Mesendoderm (in vitro differentiated cells): ENCODE measurements around the gene STK32B.

Experiments used
- DNase-seq: peaks from one replicate; pipeline ENCODE4 v3.0.0; 2013
- H2AK5ac ChIP-seq: 2 replicates; pipeline ENCODE4 v1.6.1; 2013; ENCODE audit warnings: low read length, inconsistent platforms
- H2BK120ac ChIP-seq: 2 replicates; pipeline ENCODE4 v1.6.1; 2013; ENCODE audit warnings: low read depth, mild to moderate bottlenecking, low read length, moderate library complexity, mixed read lengths
- H2BK15ac ChIP-seq: replicated peaks from 2 replicates; pipeline ENCODE4 v1.6.1; 2013; ENCODE audit warnings: low read depth, mild to moderate bottlenecking, moderate library complexity
- H2BK5ac ChIP-seq: 2 replicates; pipeline ENCODE4 v1.6.1; 2013; ENCODE audit warnings: low read length, inconsistent platforms
- H3K18ac ChIP-seq: 2 replicates; pipeline ENCODE4 v1.6.1; 2013; ENCODE audit warnings: mild to moderate bottlenecking, low read length, mixed read lengths
- H3K23ac ChIP-seq: one replicate; pipeline ENCODE4 v1.6.1; 2013; ENCODE audit warnings: low read length
- H3K27ac ChIP-seq: 2 replicates; pipeline ENCODE4 v1.5.1; 2013; ENCODE audit warnings: low read depth, mild to moderate bottlenecking, inconsistent platforms, low read length, moderate library complexity
- H3K27me3 ChIP-seq: 2 replicates; pipeline ENCODE4 v1.6.1; 2013; ENCODE audit warnings: low read length, control low read depth, mild to moderate bottlenecking, inconsistent platforms; ENCODE audit not compliant: insufficient read depth, poor library complexity
- H3K36me3 ChIP-seq: 2 replicates; pipeline ENCODE4 v1.6.1; 2013; ENCODE audit warnings: low read length, inconsistent platforms; ENCODE audit not compliant: control insufficient read depth, insufficient read depth
- H3K4ac ChIP-seq: one replicate; pipeline ENCODE4 v1.6.1; 2013; ENCODE audit warnings: low read depth, mild to moderate bottlenecking, low read length, moderate library complexity
- H3K4me1 ChIP-seq: 2 replicates; pipeline ENCODE4 v1.6.1; 2013; ENCODE audit warnings: low read depth, low read length, inconsistent platforms; ENCODE audit not compliant: control insufficient read depth
- H3K4me2 ChIP-seq: 2 replicates; pipeline ENCODE4 v1.6.1; 2013; ENCODE audit warnings: low read length
- H3K4me3 ChIP-seq: 2 replicates; pipeline ENCODE4 v1.5.1; 2013; ENCODE audit warnings: mild to moderate bottlenecking, low read length
- H3K56ac ChIP-seq: one replicate; pipeline ENCODE4 v1.6.1; 2013; ENCODE audit warnings: low read length
- H3K79me1 ChIP-seq: 2 replicates; pipeline ENCODE4 v1.6.1; 2013; ENCODE audit warnings: low read length, inconsistent platforms
- H3K79me2 ChIP-seq: 2 replicates; pipeline ENCODE4 v1.6.1; 2013; ENCODE audit warnings: mild to moderate bottlenecking, low read length; ENCODE audit not compliant: control insufficient read depth, insufficient read depth
- H3K9ac ChIP-seq: 2 replicates; pipeline ENCODE4 v1.6.1; 2013; ENCODE audit warnings: low read length, inconsistent platforms
- H4K5ac ChIP-seq: one replicate; pipeline ENCODE4 v1.6.1; 2013; ENCODE audit warnings: low read length
- H4K8ac ChIP-seq: one replicate; pipeline ENCODE4 v1.6.1; 2013; ENCODE audit warnings: low read depth, mild to moderate bottlenecking, control low read depth, low read length, moderate library complexity
- WGBS: extraction: QIAGEN DNeasy Blood & Tissue Kit; methylation state at CpG from one replicate; pipeline ENCODE4 v1.1.7; 2013; ENCODE audit warnings: low lambda C conversion rate, missing lambda C conversion rate; ENCODE audit not compliant: insufficient coverage; ENCODE audit errors: extremely low coverage; 5-methylcytosine and 5-hydroxymethylcytosine counted together

The STK32B gene

DNA sequence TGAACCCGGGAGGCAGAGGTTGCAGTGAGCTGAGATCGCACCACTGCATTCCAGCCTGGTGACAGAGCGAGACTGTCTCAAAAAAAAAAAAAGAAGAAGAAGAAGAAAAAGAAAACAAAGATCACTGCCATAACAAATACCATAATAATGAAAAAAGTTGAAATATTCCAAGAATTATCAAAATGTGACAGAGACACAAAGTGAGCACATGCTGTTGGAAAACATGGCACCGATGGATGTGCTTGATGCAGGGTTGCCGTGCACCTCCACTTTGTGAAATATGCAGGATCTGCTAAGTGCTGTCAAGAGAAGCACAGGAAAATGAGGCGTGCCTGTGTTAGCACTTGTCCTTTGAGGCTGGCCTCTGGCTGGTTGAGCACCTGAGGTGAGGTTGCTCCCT is 133.3 kb downstream of the STK32B start:
- Histone ChIP-seq H3K23ac (no peak overlapping the region), H3K18ac (no peak overlapping the region), H3K4me3 (no peak overlapping the region), H4K5ac (no peak overlapping the region), H3K4ac (no peak overlapping the region), H3K27ac (no peak overlapping the region), H3K9ac (no peak overlapping the region), H3K79me1 (no peaks in the 10 kb centered on the region), H3K79me2 (no peaks in the 10 kb centered on the region), H3K36me3 (no peaks in the 10 kb centered on the region), H2AK5ac (no peak overlapping the region), H3K56ac (no peak overlapping the region), H2BK5ac (no peak overlapping the region), H3K4me1 (no peaks in the 10 kb centered on the region), H3K27me3 (no peaks in the 10 kb centered on the region), H4K8ac (no peak overlapping the region), H3K4me2 (no peak overlapping the region), H2BK120ac (no peak overlapping the region), H2BK15ac (no peak overlapping the region)
- WGBS, result no CpG with 5 or more reads among the region's 6 CpGs
- no peak for DNase-seq

DNA sequence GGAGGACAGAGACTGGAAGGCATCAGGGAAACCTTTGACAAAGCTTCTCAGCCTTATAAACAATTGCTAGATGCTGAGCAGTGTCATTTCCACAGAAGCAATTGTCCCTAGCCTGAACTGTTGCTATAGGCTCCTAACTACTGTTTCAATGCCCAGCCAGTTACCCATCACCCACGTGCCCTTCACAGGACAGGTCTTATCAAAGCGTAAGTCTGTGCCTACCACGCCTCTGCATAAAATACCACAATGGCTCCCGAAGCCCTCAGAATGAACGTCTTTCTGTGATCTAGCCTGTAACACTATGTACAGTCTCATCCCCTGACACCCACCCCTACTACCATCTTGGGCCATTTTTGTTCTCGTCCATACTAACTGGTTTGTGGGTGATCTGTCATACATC is 134.3 kb downstream of the STK32B start:
- H3K4ac ChIP-seq, result no peak overlapping the region
- H3K4me2 ChIP-seq, result no peak overlapping the region
- no peaks in the 10 kb centered on the region for H3K79me2 ChIP-seq
- no peak overlapping the region for H3K56ac ChIP-seq
- no peak overlapping the region for H3K4me3 ChIP-seq
- no peaks in the 10 kb centered on the region for H3K4me1 ChIP-seq
- H3K27me3 ChIP-seq, result no peaks in the 10 kb centered on the region
- no peak for DNase-seq
- no CpG with 5 or more reads among the region's 6 CpGs for WGBS
- no peak overlapping the region for H4K8ac ChIP-seq
- H3K23ac ChIP-seq, result no peak overlapping the region
- no peak overlapping the region for H2AK5ac ChIP-seq
- no peak overlapping the region for H2BK120ac ChIP-seq
- no peak overlapping the region for H3K9ac ChIP-seq
- no peak overlapping the region for H3K18ac ChIP-seq
- no peak overlapping the region for H3K27ac ChIP-seq
- H3K79me1 ChIP-seq, result no peaks in the 10 kb centered on the region
- no peak overlapping the region for H2BK15ac ChIP-seq
- no peaks in the 10 kb centered on the region for H3K36me3 ChIP-seq
- no peak overlapping the region for H2BK5ac ChIP-seq
- H4K5ac ChIP-seq, result no peak overlapping the region

DNA sequence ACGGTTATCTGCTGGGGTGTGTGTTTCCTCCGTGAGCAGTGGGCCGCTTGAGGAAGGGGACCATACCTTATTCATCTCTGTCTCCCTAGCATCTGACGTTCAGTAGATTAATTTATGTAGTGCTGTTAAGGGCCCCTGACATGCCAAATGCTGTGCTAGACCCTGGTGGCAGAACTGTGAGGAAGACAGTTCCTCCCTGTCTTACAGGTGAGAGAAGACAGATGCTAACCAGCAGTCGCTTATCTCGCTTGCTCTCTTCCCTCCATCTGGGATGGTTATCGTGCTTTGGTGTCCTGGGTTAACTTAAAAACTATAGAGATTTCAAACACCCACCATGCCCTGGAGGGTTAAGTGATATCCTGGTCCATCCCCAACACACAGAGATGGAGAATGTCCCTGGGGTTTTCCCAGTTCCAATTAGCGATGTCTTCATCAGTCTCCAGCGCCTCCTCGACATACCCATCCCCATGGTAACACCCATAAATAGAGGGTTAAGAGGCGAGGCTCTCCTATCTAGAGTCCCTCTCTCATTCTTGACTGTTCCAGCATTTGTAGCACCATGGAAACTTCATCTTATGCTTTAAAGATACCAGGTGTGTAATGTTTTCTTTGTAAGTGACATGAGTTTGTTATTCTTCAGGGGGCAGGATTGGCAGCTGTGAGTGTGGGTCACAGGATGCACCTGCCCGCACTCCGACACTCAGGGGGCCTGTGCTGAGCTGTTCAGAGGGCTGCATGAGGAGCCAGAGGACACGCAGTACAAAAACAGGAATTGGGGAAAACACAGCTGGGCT is 135.2 kb downstream of the STK32B start:
- Histone ChIP-seq H3K27ac (no peak overlapping the region), H2AK5ac (no peak overlapping the region), H3K27me3 (no peaks in the 10 kb centered on the region), H3K56ac (no peak overlapping the region), H3K79me1 (no peaks in the 10 kb centered on the region), H2BK120ac (no peak overlapping the region), H4K5ac (no peak overlapping the region), H3K4me3 (no peak overlapping the region), H4K8ac (no peak overlapping the region), H3K23ac (no peak overlapping the region), H3K4me2 (no peak overlapping the region), H2BK15ac (no peak overlapping the region), H2BK5ac (no peak overlapping the region), H3K4ac (no peak overlapping the region), H3K36me3 (no peaks in the 10 kb centered on the region), H3K18ac (no peak overlapping the region), H3K79me2 (no peaks in the 10 kb centered on the region), H3K4me1 (no peaks in the 10 kb centered on the region), H3K9ac (no peak overlapping the region)
- DNase-seq, result no peak
- WGBS, result no CpG with 5 or more reads among the region's 14 CpGs

DNA sequence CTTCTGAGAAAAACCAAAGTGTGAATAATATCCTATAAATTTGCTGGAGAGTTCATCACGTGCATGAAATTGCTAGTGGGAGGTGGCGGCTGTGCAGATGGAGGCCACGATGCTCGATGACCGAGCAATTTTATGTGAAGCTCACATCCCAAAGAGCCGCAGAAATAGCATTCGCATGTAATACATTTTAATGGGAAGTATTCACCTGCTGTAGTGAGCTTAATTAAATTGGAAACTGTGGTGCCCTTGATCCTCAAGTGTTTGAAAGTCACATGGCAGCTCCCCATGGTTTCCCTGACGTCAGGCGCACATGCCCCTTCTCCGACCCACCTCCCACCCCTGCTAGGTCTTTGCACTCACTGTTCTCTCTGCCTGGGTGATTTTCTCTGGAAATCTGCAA is 136.8 kb downstream of the STK32B start:
- Histone ChIP-seq H3K79me2 (no peaks in the 10 kb centered on the region), H3K27me3 (no peaks in the 10 kb centered on the region), H4K5ac (no peak overlapping the region), H3K4ac (no peak overlapping the region), H3K56ac (no peak overlapping the region), H2BK15ac (no peak overlapping the region), H2BK120ac (no peak overlapping the region), H2BK5ac (no peak overlapping the region), H3K4me2 (no peak overlapping the region), H3K23ac (no peak overlapping the region), H4K8ac (no peak overlapping the region), H3K4me3 (no peak overlapping the region), H3K4me1 (no peaks in the 10 kb centered on the region), H3K27ac (no peak overlapping the region), H3K9ac (no peak overlapping the region), H3K79me1 (no peaks in the 10 kb centered on the region), H3K18ac (no peak overlapping the region), H2AK5ac (no peak overlapping the region), H3K36me3 (no peaks in the 10 kb centered on the region)
- no peak for DNase-seq
- no CpG with 5 or more reads among the region's 10 CpGs for WGBS

DNA sequence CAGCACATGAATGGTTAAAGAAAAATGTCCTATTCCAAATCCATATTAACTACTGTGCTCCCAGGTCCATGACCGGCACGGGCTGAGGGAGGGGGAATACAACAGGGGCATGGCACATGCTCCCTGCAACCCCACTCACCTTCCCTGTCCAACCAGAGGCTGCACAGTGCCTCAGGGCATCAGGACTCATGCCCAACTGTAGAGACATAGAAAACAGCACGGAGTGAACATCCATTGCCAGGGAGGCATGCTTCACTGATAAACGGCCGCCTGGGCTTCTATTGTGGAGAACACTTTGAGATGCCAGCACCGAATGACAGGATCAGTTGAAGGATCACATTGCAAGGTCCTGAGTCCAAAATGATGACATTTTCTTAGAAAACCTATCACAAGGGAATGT is 140.6 kb downstream of the STK32B start:
- DNase-seq, result no peak
- no peak overlapping the region for H3K4me2 ChIP-seq
- no peak overlapping the region for H3K18ac ChIP-seq
- no CpG with 5 or more reads among the region's 6 CpGs for WGBS
- H3K4me1 ChIP-seq, result no peaks in the 10 kb centered on the region
- no peak overlapping the region for H3K27ac ChIP-seq
- no peak overlapping the region for H2AK5ac ChIP-seq
- no peak overlapping the region for H2BK5ac ChIP-seq
- no peaks in the 10 kb centered on the region for H3K79me1 ChIP-seq
- no peaks in the 10 kb centered on the region for H3K79me2 ChIP-seq
- H3K36me3 ChIP-seq, result no peaks in the 10 kb centered on the region
- H3K9ac ChIP-seq, result no peak overlapping the region
- H3K23ac ChIP-seq, result no peak overlapping the region
- no peak overlapping the region for H4K8ac ChIP-seq
- H3K27me3 ChIP-seq, result no peaks in the 10 kb centered on the region
- no peak overlapping the region for H3K4me3 ChIP-seq
- no peak overlapping the region for H2BK15ac ChIP-seq
- no peak overlapping the region for H3K56ac ChIP-seq
- no peak overlapping the region for H3K4ac ChIP-seq
- no peak overlapping the region for H4K5ac ChIP-seq
- H2BK120ac ChIP-seq, result no peak overlapping the region

DNA sequence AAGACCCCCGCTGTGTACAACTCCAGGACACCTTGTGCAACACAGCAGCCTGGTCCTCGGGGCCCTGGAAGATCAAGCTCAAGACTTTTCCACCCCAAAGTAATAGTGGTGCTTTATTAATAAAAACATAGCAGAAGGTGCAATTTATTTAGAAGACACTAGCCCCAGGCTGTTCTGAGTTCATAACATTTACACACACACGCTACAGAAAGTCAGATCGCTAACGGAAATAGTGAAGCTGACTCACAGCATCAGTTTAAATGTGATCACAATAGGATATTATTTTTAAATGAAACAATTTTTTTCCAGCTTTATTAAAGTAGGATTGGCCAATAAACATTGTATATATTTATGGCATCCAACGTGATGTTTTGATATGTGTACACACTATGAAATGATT is 141.0 kb downstream of the STK32B start:
- no peaks in the 10 kb centered on the region for H3K27me3 ChIP-seq
- no peak overlapping the region for H3K56ac ChIP-seq
- H3K79me2 ChIP-seq, result no peaks in the 10 kb centered on the region
- no peaks in the 10 kb centered on the region for H3K36me3 ChIP-seq
- no peak overlapping the region for H2AK5ac ChIP-seq
- H2BK120ac ChIP-seq, result no peak overlapping the region
- no peak overlapping the region for H3K4ac ChIP-seq
- no peak overlapping the region for H2BK5ac ChIP-seq
- no peak overlapping the region for H2BK15ac ChIP-seq
- H3K4me3 ChIP-seq, result no peak overlapping the region
- DNase-seq, result no peak
- no peak overlapping the region for H4K8ac ChIP-seq
- no peak overlapping the region for H4K5ac ChIP-seq
- H3K9ac ChIP-seq, result no peak overlapping the region
- H3K4me2 ChIP-seq, result no peak overlapping the region
- no peak overlapping the region for H3K27ac ChIP-seq
- no peak overlapping the region for H3K23ac ChIP-seq
- H3K4me1 ChIP-seq, result no peaks in the 10 kb centered on the region
- H3K79me1 ChIP-seq, result no peaks in the 10 kb centered on the region
- WGBS, result no CpG with 5 or more reads among the region's 6 CpGs
- H3K18ac ChIP-seq, result no peak overlapping the region
